ENCODE data around the gene ANKRD55. TPM values are rescaled to one million over a fixed set of nuclear protein-coding genes. Genes with fewer than 3 reads are reported as not detected.

Gene ANKRD55
- total RNA-seq, 4 donors from 2014 or later, result not detected

DNA sequence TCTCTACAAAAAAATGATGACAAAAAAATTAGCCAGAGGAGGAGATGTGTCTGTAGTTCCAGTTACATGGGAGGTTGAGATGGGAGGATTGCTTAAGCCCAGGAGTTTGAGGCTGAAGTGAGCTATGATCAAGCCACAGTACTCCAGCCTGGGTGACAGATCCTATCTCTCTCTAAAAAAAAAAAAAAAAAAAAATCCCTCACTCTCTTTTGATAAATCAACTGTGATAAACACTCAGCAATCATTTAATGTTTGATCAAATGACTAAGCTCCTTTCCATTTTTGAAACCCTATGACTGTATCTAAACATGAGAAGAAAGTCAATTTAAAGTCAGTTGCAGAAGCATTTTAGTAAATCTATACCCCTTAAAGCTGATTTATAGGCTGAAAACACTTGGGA lies 126.3 kb downstream of the ANKRD55 start:
- no peak for TF ChIP-seq CTCF (IDR thresholded peaks at IDR 0.05; ENCODE audit: low read depth)

DNA sequence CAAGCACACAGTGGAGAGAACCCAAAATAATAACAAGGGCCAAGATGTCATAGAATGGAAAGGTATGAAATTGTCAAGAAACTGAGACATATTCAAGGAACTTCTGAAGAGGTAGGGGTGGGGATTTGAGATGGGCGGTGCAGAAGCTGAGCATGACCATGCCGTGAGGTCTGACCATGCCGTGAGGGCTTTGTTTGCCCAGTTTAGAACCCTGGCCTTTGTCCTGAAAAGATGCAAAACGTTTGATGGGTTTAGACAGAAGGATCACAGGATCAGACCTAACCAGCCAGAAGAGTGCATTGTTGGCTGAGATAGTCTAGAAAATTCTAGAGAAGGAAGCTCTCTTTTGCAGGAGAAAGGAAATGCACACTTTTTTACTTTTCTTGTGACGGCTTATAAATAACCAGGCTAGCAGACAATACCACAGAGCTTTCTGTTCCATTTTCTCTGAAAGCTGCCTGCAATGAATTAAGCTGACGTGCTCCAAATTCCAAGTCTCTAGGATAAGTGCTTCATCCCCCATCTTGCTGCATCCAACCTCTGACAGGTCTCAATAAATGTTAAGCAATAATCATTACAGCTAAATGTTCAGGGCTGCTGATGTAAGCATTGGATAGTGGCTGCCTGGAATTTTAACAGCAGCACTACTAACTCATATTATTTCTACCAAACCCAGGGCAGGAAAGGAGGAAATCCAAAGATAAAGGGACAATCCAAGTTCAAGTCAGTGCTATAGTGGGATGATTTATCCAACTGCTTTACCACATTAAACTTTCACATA lies 127.4 kb downstream of the ANKRD55 start:
- TF ChIP-seq CTCF (IDR thresholded peaks at IDR 0.05; ENCODE audit: low read depth), result no peak

GRCh38 chr5:56102889-56103288 lies 130.2 kb downstream of the ANKRD55 start:
- TF ChIP-seq CTCF (IDR thresholded peaks at IDR 0.05; ENCODE audit: low read depth), result no peak

GRCh38 chr5:56101180-56101579 lies 131.9 kb downstream of the ANKRD55 start:
- no peak for TF ChIP-seq CTCF (IDR thresholded peaks at IDR 0.05; ENCODE audit: low read depth)

DNA sequence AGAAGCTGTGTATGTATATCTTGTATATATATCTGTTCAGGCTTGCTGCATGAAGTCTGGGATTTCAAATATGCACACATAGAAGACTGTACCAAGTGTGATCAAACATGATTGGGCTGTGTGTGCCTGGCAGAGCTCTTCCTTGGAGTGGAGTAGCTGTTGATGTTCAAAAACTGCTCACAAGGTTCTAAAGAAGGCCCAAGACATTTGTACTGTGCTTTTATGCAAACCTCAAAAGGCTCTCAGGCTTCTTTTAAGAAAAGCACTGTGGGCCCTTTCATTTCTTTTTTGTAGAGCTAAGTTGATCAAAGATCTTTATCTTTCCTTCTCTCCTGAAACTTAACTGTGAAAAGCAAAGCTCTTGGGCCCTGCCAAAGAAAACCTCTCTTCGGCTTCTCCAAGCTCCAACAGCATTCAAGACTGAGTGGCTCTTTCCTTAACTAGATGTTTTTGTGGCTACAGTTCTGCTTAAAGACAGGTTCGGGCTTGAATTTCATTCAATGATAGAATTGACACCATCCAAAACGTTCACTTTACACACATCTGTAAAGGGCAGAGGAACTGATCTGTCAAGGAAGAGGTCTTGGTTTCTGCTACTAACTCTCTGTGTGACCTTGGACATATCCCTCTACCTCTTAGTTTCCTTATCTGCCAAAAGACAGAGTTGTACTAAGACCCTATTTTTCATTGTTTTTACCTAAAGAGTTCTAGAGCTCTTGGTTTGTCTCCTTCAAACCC lies 132.5 kb downstream of the ANKRD55 start:
- no peak for TF ChIP-seq CTCF (IDR thresholded peaks at IDR 0.05; ENCODE audit: low read depth)

DNA sequence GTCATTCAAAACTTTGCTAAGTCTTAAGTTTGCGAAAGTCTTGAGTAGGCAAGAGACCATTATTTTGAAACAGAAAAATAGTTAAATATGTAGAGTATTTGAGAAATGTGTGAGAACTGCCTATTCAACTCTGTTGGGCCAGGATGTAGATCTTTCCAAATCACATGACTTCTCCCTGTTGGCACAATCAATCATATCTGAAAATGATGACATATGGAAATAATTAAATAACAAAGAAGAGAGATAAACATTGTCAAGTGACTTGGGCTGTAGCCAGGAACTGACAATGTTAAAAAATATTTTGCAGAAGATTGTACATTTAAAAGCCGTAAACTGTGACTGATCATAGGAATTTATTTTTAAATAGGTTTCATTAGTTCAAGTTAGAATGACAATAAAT lies 133.8 kb downstream of the ANKRD55 start:
- no peak for TF ChIP-seq CTCF (IDR thresholded peaks at IDR 0.05; ENCODE audit: low read depth)

DNA sequence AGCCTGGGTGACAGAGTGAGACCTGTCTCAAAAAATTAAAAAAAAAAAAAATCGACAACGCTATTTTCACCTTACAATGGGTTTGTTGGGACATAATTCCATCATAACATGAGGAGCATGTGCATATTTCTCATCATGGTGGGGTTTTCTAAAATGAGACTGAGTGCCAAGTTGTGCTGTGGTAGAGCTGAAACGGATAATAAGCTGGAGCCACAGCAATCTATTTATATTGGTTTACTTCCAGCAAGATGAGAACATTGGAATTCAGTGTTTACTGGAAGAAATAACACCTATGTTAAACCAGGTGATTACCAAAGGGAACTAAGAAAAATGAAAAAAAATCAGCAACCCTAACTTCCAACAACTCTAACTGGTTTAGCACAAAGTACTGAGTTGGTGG lies 136.1 kb downstream of the ANKRD55 start:
- no peak for TF ChIP-seq CTCF (IDR thresholded peaks at IDR 0.05; ENCODE audit: low read depth)

Data from subcutaneous adipose tissue (tissue), 4 donors.